K562 treated with DMSO at 1 percent for 48 hours (cell line): Measurements from ENCODE around the gene RMND1. TPM values are rescaled to one million over a fixed set of nuclear protein-coding genes. Genes with fewer than 3 reads are reported as not detected.

ENCODE experiments used
- total RNA-seq: library from RNA; unstranded; fragments of 300-600 nt; gene quantifications from 2 replicates; pipeline ENCODE4 v1.2.3, GENCODE V29; 2022; ENCODE audit warnings: low replicate concordance; ENCODE audit errors: extremely low read depth

RMND1 gene
- total RNA-seq = not detected in 2 replicates

GRCh38 chr6:151451950-151452749, at the start of gene RMND1:
Gene RMND1, minus strand, starts transcription at chr6:151452126. Its CDS starts 6,315 bp downstream, at chr6:151445811.

GRCh38 chr6:151493804-151494234, 41.9 kb upstream of the RMND1 start, which contains the start of gene CCDC170:
Gene CCDC170, plus strand, starts transcription at chr6:151494017. Its CDS starts 112 bp downstream, at chr6:151494129.

GRCh38 chr6:151391471-151392413, 60.2 kb downstream of the RMND1 start, which contains the start of gene ZBTB2:
Gene ZBTB2, minus strand, starts transcription at chr6:151391559. Its CDS starts 17,922 bp downstream, at chr6:151373637.

Other genes with a start within 250 kb of the RMND1 start
- not detected in 2 replicates for gene AKAP12, start 212.2 kb downstream of the RMND1 start, total RNA-seq
- not detected in 2 replicates for gene ZBTB2, start 60.6 kb downstream of the RMND1 start, total RNA-seq
- not detected in 2 replicates for gene CCDC170, start 41.9 kb upstream of the RMND1 start, total RNA-seq